ENCODE measurements around the gene SORCS2. TPM values are rescaled to one million over a fixed set of nuclear protein-coding genes. Genes with fewer than 3 reads are reported as not detected.

SORCS2 gene
- total RNA-seq, 1 experiment from 2014 or later = not detected

- in situ Hi-C loops (cut with HindIII; ENCODE audit: low sequenced_read_pairs) = no loop called here
- DNase-seq (ENCODE audit: low spot score) = no peak
These were observed 592.0 kb downstream of the SORCS2 start for GRCh38 chr4:7784131-7784870.

DNA sequence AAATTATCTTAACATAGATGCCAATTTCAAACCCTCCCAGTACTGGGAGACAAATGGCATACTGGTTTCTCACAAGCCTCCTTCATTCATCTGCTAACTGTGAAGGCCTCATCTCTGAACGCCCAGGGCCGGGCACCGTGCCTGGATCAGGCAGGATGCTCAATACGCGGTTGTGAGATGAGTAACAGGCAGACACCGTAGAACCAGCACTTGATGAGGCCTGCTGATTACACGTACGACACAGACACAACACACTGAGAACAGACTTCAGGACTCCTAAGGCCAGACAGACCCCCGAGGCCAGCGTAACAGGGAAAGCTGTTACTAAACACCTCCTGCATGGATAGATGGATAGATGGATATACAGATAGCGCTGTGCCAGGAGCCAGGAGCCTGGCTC, 592.7 kb downstream of the SORCS2 start:
- DNase-seq (ENCODE audit: low spot score) = no peak
- in situ Hi-C loops (cut with HindIII; ENCODE audit: low sequenced_read_pairs) = no loop called here

DNA sequence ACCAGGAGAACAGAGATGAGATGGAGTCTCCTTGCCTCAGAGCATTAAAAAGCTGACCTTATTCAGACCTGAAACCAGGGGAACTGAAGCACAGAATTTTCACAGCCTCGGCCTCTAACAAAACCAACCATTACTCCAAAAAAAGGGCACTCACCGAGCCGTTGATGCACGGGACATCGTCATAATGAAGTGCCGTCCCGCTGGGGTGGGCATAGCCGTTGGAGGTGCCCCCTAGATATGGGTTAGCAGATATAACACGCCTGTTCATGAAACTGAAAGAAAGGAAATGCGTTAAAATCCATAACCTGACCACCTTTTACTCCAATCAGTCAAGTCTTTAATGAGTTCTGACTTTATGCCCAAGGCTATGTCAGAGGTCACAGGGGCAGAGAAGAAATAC, 593.7 kb downstream of the SORCS2 start:
- no peak for DNase-seq (ENCODE audit: low spot score)
- in situ Hi-C loops (cut with HindIII; ENCODE audit: low sequenced_read_pairs) = no loop called here

GRCh38 chr4:7786517-7786916, 594.2 kb downstream of the SORCS2 start:
- no peak for DNase-seq (ENCODE audit: low spot score)
- in situ Hi-C loops (cut with HindIII; ENCODE audit: low sequenced_read_pairs) = no loop called here

DNA sequence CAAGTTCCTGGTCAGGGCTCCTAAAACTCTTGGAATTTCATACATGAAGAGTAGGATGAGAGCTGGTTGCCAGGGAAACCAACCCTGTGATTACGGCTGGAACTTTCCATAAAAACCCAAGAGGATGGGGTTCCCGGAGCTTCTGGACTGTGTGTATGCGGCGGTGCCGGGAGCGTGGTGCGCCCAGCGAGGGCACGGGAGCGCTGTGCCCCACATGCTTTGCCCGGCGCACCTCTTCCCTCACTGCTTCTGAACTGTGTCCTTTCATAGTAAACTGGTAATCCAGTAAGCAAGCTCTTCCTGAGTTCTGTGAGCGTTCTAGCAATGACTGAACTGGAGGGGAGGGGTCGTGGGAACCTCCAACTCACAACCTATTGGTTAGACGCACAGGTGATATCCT, 594.7 kb downstream of the SORCS2 start:
- DNase-seq (ENCODE audit: low spot score) = no peak
- in situ Hi-C loops (cut with HindIII; ENCODE audit: low sequenced_read_pairs) = no loop called here

GRCh38 chr4:7787681-7788141, 595.4 kb downstream of the SORCS2 start:
- in situ Hi-C loops (cut with HindIII; ENCODE audit: low sequenced_read_pairs) = no loop called here
- no peak for DNase-seq (ENCODE audit: low spot score)

DNA sequence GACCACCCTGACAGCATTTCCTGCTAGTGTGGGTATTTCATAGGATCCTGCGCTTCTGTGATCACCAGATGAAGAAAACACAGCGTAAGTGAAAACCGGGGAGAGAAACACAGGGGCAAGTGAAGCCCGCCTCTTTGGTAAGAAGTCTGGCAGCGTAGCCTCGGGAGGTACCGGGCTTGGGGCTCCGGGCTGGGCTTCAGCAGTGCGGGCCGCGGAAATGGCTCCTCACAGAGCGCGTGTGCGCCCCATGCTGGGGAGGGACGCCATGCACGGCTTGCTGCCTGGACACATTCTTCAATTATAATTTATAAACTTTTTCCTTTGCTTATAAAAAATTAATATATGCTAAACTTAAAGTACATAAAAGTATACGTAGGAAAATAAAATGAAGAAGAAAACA, 595.9 kb downstream of the SORCS2 start:
- in situ Hi-C loops (cut with HindIII; ENCODE audit: low sequenced_read_pairs) = no loop called here
- DNase-seq (ENCODE audit: low spot score) = no peak

DNA sequence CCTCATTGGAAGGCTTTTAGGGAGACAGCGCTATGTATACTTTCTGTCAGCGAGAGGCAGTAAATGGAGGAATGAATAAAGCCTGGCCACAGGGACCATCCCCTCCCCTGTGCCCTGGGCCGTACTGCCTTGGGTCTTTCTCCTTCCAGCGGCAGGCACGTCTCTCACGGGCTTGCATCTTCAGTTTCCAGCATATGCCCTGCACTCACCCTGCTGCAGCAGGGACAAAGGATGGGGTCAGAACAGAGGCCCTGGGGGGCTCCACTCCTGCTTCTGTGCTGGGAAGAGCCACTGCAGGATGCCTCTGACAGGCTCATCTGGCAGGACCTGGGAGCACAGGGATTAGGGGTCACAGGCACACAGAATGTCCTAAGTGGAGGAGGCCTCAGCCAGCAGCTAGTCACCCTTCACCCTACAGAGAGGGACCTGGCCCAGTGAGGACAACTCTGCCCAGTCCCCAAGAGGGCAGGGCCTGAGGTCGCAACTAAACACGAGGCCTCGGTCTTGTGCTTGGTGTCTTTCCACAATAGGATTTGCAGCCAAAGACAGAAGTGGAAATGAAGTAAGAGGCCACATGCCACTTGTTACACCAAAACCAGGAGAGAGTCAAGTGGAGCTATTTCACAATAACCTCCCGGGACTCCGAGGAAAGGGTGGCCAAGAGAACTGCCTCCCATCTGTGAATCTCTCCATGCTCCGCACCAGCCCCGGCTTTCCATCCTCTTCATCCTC, 596.5 kb downstream of the SORCS2 start:
- in situ Hi-C loops (cut with HindIII; ENCODE audit: low sequenced_read_pairs) = no loop called here
- no peak for DNase-seq (ENCODE audit: low spot score)

- in situ Hi-C loops (cut with HindIII; ENCODE audit: low sequenced_read_pairs) = no loop called here
- no peak for DNase-seq (ENCODE audit: low spot score)
These were observed 597.7 kb downstream of the SORCS2 start for GRCh38 chr4:7790023-7790422.

- in situ Hi-C loops (cut with HindIII; ENCODE audit: low sequenced_read_pairs) = no loop called here
- no peak for DNase-seq (ENCODE audit: low spot score)
These were observed 598.7 kb downstream of the SORCS2 start for GRCh38 chr4:7790999-7791398.

Other genes with a start within 250 kb of the SORCS2 start
- 9.1 and 19.6 TPM in 2 replicates for gene TADA2B, start 149.2 kb upstream of the SORCS2 start, total RNA-seq (2014; rRNA removed; shearing (Covaris generic))
- 32.2 and 33.8 TPM in 2 replicates for gene GRPEL1, start 124.5 kb upstream of the SORCS2 start, total RNA-seq (2014; rRNA removed; shearing (Covaris generic))
- gene PSAPL1, start 242.4 kb downstream of the SORCS2 start, total RNA-seq (2014; rRNA removed; shearing (Covaris generic)) = not detected in 2 replicates

Data from G401 (cell line).